SK-N-SH (cell line): ENCODE measurements around the gene ROBO3.

Experiments
- EP300 ChIP-seq, 2 experiments: IDR thresholded peaks; 2 replicates each; pipeline versions ENCODE4 v1.4.0 to v1.6.1; 2012; ENCODE audit warnings: borderline replicate concordance in 1 of 2, low read depth in 1 of 2, low read length in 1 of 2
- EZH2phosphoT487 ChIP-seq: fragments of 200-600 bp; sonication (generic); IDR thresholded peaks from 2 replicates; pipeline ENCODE4 v1.6.1; 2017; ENCODE audit warnings: low read depth, mixed run types, mild to moderate bottlenecking, antibody characterized with exemption, moderate library complexity, borderline replicate concordance
- MAX ChIP-seq: IDR thresholded peaks from 2 replicates; pipeline ENCODE4 v1.4.0; 2012; ENCODE audit warnings: low read depth
- POLR2AphosphoS5 ChIP-seq: IDR thresholded peaks from 2 replicates; pipeline ENCODE4 v1.6.1; 2012; ENCODE audit warnings: low read depth, low read length
- RCOR1 ChIP-seq: fragments of 150-350 bp; IDR thresholded peaks from 2 replicates; pipeline ENCODE4 v1.6.1; 2017; ENCODE audit warnings: antibody characterized with exemption, low read length
- RXRA ChIP-seq: IDR thresholded peaks from 2 replicates; pipeline ENCODE4 v1.4.0; 2012; ENCODE audit warnings: low read depth, mild to moderate bottlenecking, borderline replicate concordance
- USF2 ChIP-seq: fragments of 150-350 bp; IDR thresholded peaks from 2 replicates; pipeline ENCODE4 v1.6.1; 2017; ENCODE audit warnings: antibody characterized with exemption, low read length, low read depth, borderline replicate concordance
- YY1 ChIP-seq: IDR thresholded peaks from 2 replicates; pipeline ENCODE4 v1.4.0; 2012; ENCODE audit warnings: low read depth, mild to moderate bottlenecking
- TF ChIP-seq, protein P1 (sequence below): fragments of 200-600 bp; sonication (generic); IDR thresholded peaks from 2 replicates; pipeline ENCODE4 v1.6.1; 2017; ENCODE audit warnings: antibody characterized with exemption, mild to moderate bottlenecking, moderate library complexity
- TF ChIP-seq, protein P2 (sequence below): IDR thresholded peaks from 2 replicates; pipeline ENCODE4 v1.4.0; 2012; ENCODE audit warnings: low read depth, borderline replicate concordance

- TF ChIP-seq EZH2phosphoT487 (no peak), POLR2AphosphoS5 (no peak; the same call in 1 of the 2 replicates), EP300 (IDR thresholded peaks at IDR 0.05; ENCODE audit: borderline replicate concordance in 1 of 2, low read depth in 1 of 2, low read length in 1 of 2) (peak in 1 of 2 experiments; percentile 33; a peak in 1 of 4 replicates), YY1 (no peak; the same call in 1 of the 2 replicates), USF2 (no peak), RXRA (0 out of 2 replicates have a peak, but pooled peaks have one; percentile 18), MAX (peak; percentile 24), RCOR1 (no peak)
- TF ChIP-seq, protein P1, sequence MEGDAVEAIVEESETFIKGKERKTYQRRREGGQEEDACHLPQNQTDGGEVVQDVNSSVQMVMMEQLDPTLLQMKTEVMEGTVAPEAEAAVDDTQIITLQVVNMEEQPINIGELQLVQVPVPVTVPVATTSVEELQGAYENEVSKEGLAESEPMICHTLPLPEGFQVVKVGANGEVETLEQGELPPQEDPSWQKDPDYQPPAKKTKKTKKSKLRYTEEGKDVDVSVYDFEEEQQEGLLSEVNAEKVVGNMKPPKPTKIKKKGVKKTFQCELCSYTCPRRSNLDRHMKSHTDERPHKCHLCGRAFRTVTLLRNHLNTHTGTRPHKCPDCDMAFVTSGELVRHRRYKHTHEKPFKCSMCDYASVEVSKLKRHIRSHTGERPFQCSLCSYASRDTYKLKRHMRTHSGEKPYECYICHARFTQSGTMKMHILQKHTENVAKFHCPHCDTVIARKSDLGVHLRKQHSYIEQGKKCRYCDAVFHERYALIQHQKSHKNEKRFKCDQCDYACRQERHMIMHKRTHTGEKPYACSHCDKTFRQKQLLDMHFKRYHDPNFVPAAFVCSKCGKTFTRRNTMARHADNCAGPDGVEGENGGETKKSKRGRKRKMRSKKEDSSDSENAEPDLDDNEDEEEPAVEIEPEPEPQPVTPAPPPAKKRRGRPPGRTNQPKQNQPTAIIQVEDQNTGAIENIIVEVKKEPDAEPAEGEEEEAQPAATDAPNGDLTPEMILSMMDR, result no peak
- TF ChIP-seq, protein P2, sequence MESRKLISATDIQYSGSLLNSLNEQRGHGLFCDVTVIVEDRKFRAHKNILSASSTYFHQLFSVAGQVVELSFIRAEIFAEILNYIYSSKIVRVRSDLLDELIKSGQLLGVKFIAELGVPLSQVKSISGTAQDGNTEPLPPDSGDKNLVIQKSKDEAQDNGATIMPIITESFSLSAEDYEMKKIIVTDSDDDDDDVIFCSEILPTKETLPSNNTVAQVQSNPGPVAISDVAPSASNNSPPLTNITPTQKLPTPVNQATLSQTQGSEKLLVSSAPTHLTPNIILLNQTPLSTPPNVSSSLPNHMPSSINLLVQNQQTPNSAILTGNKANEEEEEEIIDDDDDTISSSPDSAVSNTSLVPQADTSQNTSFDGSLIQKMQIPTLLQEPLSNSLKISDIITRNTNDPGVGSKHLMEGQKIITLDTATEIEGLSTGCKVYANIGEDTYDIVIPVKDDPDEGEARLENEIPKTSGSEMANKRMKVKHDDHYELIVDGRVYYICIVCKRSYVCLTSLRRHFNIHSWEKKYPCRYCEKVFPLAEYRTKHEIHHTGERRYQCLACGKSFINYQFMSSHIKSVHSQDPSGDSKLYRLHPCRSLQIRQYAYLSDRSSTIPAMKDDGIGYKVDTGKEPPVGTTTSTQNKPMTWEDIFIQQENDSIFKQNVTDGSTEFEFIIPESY, result no peak
Measured at GRCh38 chr11:124898711-124899110, 33.5 kb downstream of the ROBO3 start.
